Measurements from ENCODE around the gene LNX1.

GRCh38 chr4:53487766-53488165 lies 103.5 kb downstream of the LNX1 start:
- TF ChIP-seq CTCF (IDR thresholded peaks at IDR 0.05; ENCODE audit: extremely low read depth in 1 of 2, insufficient read depth in 1 of 2, low read depth in 1 of 2, low read length in 2 of 2) (no peak), POLR2A (IDR thresholded peaks at IDR 0.05; ENCODE audit: low read depth, low read length) (no peak), EZH2 (IDR thresholded peaks at IDR 0.05; ENCODE audit: borderline replicate concordance, low read depth, low read length, severe bottlenecking) (no peak), MYC (IDR thresholded peaks at IDR 0.05; ENCODE audit: low read depth, low read length) (no peak), POLR2AphosphoS5 (IDR thresholded peaks at IDR 0.05; ENCODE audit: insufficient read depth, low read depth, low read length) (no peak), MAX (IDR thresholded peaks at IDR 0.05; ENCODE audit: insufficient read depth, insufficient read length) (no peak), JUN (IDR thresholded peaks at IDR 0.05; ENCODE audit: borderline replicate concordance, insufficient read depth, insufficient read length, low read depth) (no peak), GATA2 (IDR thresholded peaks at IDR 0.05; ENCODE audit: insufficient read depth, insufficient read length, low read depth, low read length) (no peak)

Data from endothelial cell of umbilical vein (primary cell).